Measurements from ENCODE around the gene RPN2. TPM values are rescaled to one million over a fixed set of nuclear protein-coding genes. Genes with fewer than 3 reads are reported as not detected.

The RPN2 gene
- total and polyA plus RNA-seq, 9 of the 15 experiments (the other 6 are each of a cell fraction or from before 2014, with no cell fraction given) = 168 to 548 (median 325) TPM

DNA sequence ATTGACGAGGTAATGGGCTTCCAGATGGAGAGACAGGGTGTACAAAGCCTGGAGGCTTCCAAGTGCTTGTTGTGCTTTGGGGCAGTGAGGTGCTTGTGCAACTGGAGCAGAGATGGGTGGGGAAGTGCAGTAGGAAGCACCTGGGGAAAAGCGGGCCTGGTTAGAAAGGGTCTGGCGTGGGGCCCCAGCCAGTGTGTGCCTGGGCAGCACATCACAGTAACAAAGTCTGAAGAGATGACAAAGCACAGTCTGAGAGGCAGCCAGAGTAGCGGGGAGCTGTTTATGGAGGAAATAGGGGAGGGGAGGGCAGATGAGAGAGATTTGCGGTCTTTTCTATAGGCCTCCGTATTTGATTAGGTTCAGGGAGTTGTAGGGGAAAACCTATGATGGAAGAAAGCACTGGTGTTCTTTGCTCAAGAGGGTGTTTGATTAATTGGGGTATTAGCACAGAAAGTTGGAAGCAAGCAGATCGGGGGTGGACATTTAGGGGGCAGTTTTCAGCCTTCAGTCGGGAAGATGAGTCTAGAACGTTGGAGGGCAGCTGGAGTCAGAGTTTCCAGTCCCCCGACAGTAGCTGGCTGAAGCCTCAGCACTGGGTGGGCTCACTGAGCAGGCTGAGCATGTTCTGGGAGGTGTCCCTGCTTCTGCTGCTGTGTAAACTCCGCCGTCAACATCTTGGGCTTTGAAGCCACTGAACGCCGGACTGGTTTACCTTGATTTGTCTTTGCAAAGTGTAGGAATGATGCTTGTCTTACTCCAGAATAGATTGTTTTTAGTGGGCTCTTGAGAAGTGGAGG lies 15.7 kb downstream of the RPN2 start:
- peaks cover 86% of the 10 kb centered on the region for H3K36me3 ChIP-seq (ENCODE audit: control insufficient read depth, insufficient read depth, low read length)
- peak; percentile 20 for ATAC-seq
- H3K4me1 ChIP-seq (replicated peaks in 1 of 2; ENCODE audit: control insufficient read depth in 2 of 2, insufficient read depth in 2 of 2, low read length in 2 of 2) = peaks cover 0 to 2% of the 10 kb centered on the region in 2 experiments; a peak in 1 of 5 replicates
- peaks cover 52% of the 10 kb centered on the region for H4K20me1 ChIP-seq (replicated peaks; ENCODE audit: control insufficient read depth, insufficient read depth, low read length)
- in situ Hi-C loops (cut with MboI) = loop anchor here (5.0 kb wide), 1 partner anchor 342 kb away; no protein-coding TSS in a partner anchor
- FAIRE-seq = no peak
- H3K4me3 ChIP-seq = no peak overlapping the region
- 66% methylated on average over 14 of the region's 14 CpGs for WGBS (ENCODE audit: insufficient coverage, low coverage, missing lambda C conversion rate)
- H3K9me1 ChIP-seq (ENCODE audit: control insufficient read depth, insufficient read depth, low read length) = peaks cover 2% of the 10 kb centered on the region
- peaks cover 91% of the 10 kb centered on the region for H3K79me2 ChIP-seq (ENCODE audit: control insufficient read depth, insufficient read depth, low read length)
- BruUV-seq (replicated peaks) = no TSS peak
- no peak overlapping the region for H3K4me2 ChIP-seq (ENCODE audit: insufficient read depth, low read length)
- peak overlapping the region in 1 of 2 experiments; percentile 67; a peak in 2 of 4 replicates for H3K9ac ChIP-seq (ENCODE audit: insufficient read depth in 1 of 2, low read depth in 2 of 2, low read length in 2 of 2)
- H3K27ac ChIP-seq (ENCODE audit: extremely low read depth, low read depth, low read length) = no peak overlapping the region
- POLR2A ChIA-PET = interaction anchor here (1.1 to 2.3 kb wide), 6 partner anchors 11 to 68 kb away, joined by 3 to 8 read pairs (median 6); partner anchors contain the start of genes MROH8 and RPN2
- H3K9me3 ChIP-seq (replicated peaks; ENCODE audit: control insufficient read depth, insufficient read depth, low read depth, low read length) = no peaks in the 10 kb centered on the region
- no peak for DNase-seq (ENCODE audit: extremely low read depth in 1 of 4, low spot score in 3 of 4)
- H2AFZ ChIP-seq (ENCODE audit: low read depth, low read length) = no peak overlapping the region
- CTCF ChIA-PET (ENCODE audit: low intra/inter-chr PET ratio) = interaction anchor here (0.6 to 1.7 kb wide), 7 partner anchors 52 to 340 kb away, joined by 3 to 18 read pairs (median 3); no protein-coding TSS in a partner anchor
- H3K27me3 ChIP-seq (ENCODE audit: control insufficient read depth in 2 of 2, insufficient read depth in 2 of 2, low read length in 2 of 2) = no peaks in the 10 kb centered on the region
- intact Hi-C loops (cut with micrococcal nuclease) = loop anchor here (1.0 to 5.0 kb wide), 2 partner anchors 192 to 339 kb away; no protein-coding TSS in a partner anchor
- TF ChIP-seq, protein P1, sequence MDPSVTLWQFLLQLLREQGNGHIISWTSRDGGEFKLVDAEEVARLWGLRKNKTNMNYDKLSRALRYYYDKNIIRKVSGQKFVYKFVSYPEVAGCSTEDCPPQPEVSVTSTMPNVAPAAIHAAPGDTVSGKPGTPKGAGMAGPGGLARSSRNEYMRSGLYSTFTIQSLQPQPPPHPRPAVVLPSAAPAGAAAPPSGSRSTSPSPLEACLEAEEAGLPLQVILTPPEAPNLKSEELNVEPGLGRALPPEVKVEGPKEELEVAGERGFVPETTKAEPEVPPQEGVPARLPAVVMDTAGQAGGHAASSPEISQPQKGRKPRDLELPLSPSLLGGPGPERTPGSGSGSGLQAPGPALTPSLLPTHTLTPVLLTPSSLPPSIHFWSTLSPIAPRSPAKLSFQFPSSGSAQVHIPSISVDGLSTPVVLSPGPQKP (CRISPR knock-in tag; IDR thresholded peaks at IDR 0.05) = no peak
- no peak for TF ChIP-seq BRD4 (IDR thresholded peaks at IDR 0.05)
- TF ChIP-seq, protein P2, sequence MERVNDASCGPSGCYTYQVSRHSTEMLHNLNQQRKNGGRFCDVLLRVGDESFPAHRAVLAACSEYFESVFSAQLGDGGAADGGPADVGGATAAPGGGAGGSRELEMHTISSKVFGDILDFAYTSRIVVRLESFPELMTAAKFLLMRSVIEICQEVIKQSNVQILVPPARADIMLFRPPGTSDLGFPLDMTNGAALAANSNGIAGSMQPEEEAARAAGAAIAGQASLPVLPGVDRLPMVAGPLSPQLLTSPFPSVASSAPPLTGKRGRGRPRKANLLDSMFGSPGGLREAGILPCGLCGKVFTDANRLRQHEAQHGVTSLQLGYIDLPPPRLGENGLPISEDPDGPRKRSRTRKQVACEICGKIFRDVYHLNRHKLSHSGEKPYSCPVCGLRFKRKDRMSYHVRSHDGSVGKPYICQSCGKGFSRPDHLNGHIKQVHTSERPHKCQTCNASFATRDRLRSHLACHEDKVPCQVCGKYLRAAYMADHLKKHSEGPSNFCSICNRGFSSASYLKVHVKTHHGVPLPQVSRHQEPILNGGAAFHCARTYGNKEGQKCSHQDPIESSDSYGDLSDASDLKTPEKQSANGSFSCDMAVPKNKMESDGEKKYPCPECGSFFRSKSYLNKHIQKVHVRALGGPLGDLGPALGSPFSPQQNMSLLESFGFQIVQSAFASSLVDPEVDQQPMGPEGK (CRISPR knock-in tag; IDR thresholded peaks at IDR 0.05; ENCODE audit: borderline replicate concordance) = no peak
- TF ChIP-seq, protein P3, sequence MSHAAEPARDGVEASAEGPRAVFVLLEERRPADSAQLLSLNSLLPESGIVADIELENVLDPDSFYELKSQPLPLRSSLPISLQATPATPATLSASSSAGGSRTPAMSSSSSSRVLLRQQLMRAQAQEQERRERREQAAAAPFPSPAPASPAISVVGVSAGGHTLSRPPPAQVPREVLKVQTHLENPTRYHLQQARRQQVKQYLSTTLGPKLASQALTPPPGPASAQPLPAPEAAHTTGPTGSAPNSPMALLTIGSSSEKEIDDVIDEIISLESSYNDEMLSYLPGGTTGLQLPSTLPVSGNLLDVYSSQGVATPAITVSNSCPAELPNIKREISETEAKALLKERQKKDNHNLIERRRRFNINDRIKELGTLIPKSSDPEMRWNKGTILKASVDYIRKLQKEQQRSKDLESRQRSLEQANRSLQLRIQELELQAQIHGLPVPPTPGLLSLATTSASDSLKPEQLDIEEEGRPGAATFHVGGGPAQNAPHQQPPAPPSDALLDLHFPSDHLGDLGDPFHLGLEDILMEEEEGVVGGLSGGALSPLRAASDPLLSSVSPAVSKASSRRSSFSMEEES (CRISPR knock-in tag; IDR thresholded peaks at IDR 0.05) = no peak
- no peak for TF ChIP-seq ZNF551 (CRISPR knock-in tag; IDR thresholded peaks at IDR 0.05)
- TF ChIP-seq PHF20 (IDR thresholded peaks at IDR 0.05; ENCODE audit: partially characterized antibody) = no peak
- no peak for TF ChIP-seq MEIS2 (IDR thresholded peaks at IDR 0.05; ENCODE audit: partially characterized antibody)
- no peak for TF ChIP-seq STAT5B (CRISPR knock-in tag; IDR thresholded peaks at IDR 0.05)
- TF ChIP-seq ZNF75A (CRISPR knock-in tag; IDR thresholded peaks at IDR 0.05) = no peak
- TF ChIP-seq ZNF140 (CRISPR knock-in tag; IDR thresholded peaks at IDR 0.05) = no peak
- TF ChIP-seq, protein P4, sequence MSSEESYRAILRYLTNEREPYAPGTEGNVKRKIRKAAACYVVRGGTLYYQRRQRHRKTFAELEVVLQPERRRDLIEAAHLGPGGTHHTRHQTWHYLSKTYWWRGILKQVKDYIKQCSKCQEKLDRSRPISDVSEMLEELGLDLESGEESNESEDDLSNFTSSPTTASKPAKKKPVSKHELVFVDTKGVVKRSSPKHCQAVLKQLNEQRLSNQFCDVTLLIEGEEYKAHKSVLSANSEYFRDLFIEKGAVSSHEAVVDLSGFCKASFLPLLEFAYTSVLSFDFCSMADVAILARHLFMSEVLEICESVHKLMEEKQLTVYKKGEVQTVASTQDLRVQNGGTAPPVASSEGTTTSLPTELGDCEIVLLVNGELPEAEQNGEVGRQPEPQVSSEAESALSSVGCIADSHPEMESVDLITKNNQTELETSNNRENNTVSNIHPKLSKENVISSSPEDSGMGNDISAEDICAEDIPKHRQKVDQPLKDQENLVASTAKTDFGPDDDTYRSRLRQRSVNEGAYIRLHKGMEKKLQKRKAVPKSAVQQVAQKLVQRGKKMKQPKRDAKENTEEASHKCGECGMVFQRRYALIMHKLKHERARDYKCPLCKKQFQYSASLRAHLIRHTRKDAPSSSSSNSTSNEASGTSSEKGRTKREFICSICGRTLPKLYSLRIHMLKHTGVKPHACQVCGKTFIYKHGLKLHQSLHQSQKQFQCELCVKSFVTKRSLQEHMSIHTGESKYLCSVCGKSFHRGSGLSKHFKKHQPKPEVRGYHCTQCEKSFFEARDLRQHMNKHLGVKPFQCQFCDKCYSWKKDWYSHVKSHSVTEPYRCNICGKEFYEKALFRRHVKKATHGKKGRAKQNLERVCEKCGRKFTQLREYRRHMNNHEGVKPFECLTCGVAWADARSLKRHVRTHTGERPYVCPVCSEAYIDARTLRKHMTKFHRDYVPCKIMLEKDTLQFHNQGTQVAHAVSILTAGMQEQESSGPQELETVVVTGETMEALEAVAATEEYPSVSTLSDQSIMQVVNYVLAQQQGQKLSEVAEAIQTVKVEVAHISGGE (CRISPR knock-in tag; IDR thresholded peaks at IDR 0.05) = no peak
